Activated CD4-positive, CD25-positive, alpha-beta regulatory T cell (primary cell): ENCODE measurements around the gene USP1.
A peak's percentile ranks its signal among the peaks of the same experiment; 100 is the strongest.

Experiments used
- DNase-seq, 4 experiments: peaks; one replicate each; lab custom pipeline; 2025; lab: John Stamatoyannopoulos, UW

Gene USP1

GRCh38 chr1:62436466-62437272, at the start of gene USP1:
Gene USP1 (plus strand): TSS chr1:62437049. CDS start chr1:62439868, 2,819 bp downstream.
- peak; percentile 98 to 99 (median 99) for DNase-seq

DNA sequence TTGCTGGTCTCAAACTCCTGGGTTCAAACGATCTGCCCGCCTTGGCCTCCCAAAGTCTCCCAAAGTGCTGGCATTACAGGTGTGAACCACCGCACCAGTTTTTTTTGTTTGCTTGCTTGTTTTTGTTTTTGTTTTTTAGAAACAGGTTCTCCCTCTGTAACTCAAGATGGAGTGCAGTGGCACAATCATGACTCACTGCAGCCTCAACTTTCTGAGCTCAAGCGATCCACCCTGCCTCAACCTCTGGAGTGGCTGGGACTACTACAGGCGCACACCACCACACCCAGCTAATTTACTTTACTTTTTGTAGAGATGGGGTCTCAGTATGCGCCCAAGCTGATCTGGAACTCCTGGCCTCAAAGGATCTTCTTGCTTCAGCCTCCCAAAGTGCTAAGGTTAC, 47.3 kb upstream of the USP1 start:
- no peak for DNase-seq

DNA sequence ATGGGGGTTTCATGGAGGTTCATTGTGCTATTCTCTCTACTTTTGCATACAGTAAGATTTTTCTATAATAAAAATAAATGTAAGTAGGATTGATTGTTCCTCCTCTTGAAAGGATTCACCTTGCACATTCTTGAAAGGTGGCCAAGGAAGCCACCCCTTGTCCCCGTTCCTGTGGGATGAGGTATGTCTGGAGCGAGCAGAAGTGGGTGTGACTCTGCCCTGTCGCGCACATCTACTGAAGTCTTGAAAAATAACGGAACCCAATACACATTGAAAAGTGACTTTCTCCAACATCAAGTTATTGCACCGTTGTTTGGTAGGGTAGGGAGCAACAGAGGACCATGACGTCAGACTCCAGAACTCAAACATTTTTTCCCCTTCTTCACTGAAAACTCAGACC, 46.8 kb upstream of the USP1 start:
- no peak for DNase-seq

DNA sequence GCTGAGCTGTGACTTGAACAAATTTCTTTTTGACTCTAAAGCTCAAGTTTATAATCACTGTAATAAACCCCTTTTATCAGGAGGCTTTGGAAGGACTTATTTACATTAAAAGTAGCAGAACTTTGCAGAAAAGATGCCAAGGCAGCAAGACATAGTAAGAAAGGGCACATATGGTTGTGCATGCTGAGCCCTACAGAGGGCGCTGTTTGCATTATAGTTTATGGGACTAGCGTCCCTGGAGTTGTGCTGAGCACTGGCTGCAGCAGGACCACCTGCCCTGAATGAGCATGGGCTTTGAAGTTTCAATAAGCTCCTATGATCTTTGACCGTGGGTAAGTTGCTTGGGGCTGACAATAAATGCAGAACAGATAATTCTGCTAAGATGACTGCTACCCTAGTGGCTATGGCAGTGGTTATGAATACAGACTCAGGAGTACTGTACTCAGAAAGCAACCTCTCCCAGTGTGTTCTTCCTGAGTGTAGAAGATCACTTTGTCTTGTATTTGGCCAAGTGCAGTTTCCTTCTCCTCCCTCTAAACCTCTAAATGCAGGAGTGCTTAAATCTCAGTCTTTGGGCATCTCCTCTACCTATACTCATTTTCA, 45.4 kb upstream of the USP1 start:
- DNase-seq = no peak

DNA sequence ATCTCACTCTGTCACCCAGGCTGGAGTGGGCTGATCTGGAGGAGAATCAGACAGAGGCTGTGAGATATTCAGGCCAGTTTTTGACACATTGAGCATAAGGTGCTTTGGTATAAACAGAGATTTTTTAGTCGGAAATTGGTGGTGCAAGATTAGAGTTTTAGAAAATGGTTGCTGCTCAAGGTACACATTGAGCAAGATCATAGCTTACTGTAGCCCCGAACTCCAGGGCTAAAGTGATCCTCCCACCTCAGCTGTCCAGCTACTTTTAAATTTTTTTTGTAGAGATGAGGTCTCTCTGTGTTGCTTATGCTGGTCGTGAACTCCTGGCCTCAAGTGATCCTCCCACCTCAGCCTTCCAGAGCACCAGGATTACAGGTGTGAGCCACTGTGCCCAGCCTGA, 43.9 kb upstream of the USP1 start:
- DNase-seq = no peak

- DNase-seq = no peak
Observed at GRCh38 chr1:62394646-62395045, 42.2 kb upstream of the USP1 start.

- no peak for DNase-seq
Observed at GRCh38 chr1:62395291-62395690, 41.6 kb upstream of the USP1 start.

DNA sequence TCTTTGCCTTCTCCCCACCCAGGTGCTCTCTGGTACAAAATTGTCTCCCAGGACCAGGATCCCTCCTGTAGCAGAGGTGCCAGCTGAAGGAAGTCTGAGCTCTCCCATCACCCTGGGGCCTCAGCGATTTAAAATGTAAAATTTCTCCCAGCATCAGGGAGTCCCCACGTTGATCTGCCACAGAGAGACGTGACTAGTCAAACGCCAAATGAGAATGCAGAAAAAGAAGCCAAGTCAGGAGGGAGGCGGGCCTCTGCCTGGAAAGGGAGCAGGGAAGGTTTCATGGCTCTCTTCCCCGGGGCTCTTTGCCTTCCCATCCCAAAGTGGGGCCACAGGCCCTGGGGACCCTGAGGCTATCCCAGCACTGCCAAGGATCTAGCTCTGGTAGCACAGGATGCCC, 40.0 kb upstream of the USP1 start:
- DNase-seq = no peak

DNA sequence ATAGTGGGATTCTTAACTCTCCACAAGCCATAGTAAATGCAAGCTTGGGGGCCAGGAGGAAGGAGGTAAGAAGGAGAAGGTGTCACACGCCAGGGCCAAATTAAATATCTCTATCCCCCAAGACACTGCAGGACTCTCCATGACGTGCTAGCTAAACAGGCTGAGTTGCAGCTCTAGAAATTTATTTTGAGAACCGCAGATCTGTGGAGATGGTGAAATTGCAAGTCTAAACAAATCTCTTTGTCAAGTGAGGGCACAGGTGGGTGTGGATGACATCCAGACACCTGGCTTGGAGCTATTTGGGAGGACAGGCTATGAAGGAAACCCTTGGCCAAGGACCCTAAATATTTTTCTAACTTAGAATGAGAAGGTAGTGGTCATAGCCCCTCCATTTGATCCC, 39.5 kb upstream of the USP1 start:
- DNase-seq = no peak

GRCh38 chr1:62398377-62398776, 38.5 kb upstream of the USP1 start:
- DNase-seq = no peak

- no peak for DNase-seq
Observed at GRCh38 chr1:62401034-62401760, 35.7 kb upstream of the USP1 start.

- DNase-seq = no peak
Observed at GRCh38 chr1:62405247-62405646, 31.6 kb upstream of the USP1 start.

DNA sequence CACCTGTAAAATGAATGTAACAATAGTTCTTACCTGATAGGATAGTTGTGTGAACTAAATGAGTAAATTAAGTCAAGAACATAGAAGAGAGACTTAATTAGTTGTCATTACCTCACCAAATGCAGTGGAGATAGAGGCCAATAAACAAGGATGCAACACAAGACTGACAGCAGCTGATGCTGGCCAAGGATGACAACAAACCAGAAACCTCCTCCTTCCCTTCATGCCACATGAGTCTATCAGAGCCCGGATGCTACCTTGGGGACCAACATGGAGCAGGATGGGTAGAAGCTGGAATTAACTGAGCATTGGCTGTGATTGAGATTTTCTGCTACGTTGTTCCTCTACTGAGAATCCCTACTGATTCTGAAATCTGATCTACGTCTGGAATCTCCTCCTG, 30.3 kb upstream of the USP1 start:
- no peak for DNase-seq

DNA sequence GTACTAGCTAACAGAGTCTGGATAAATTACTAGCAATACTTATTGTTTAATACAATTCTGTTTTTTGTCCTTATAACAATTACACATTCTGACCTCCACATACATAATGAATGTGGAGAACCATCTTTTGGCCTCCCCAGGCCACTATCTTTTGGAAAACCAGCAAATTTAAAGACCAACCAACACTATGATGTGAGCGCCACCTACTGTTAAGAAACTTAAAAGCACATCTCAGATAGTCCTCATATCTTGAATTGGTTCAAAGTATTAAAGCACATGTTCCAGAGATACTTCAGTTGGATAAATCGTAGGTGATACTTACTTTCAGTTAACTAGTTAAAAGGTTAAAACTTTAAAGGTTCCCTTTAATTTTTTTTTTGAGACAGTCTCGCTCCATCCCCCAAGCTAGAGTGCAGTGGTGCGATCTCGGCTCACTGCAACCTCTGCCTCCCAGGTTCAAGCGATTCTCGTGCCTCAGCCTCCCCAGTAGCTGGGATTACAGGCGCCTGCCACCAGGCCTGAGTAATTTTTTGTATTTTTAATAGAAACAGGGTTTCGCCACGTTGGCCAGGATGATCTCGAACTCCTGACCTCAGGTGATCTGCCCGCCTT, 29.3 kb upstream of the USP1 start:
- DNase-seq = no peak

GRCh38 chr1:62415687-62416086, 21.2 kb upstream of the USP1 start:
- DNase-seq = no peak

DNA sequence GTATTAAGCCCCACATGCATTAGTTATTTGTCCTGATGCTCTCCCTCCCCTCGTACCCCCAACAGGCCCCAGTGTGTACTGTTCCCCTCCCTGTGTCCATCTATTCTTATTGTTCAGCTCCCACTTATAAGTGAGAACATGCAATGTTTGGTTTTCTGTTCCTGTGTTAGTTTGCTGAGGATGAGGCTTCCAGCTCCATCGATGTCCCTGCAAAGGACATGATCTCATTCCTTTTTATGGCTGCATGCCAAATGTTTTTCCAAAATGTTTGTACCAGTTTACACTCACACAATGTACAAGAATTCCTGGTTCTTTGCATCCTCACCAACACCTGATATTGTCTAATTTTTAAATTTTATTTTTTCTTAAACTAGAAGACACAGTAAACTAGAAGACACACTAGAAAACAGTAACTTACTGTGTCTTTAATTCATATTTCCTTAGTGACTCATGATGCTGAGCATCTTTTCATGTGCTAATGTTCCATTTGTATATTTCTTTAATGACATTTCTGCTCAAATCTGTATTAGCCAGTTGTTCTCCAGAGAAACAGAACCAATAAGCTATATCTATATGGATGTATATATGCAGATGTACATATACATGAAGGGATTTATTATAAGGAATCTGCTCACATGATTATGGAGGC, 19.4 kb upstream of the USP1 start:
- no peak for DNase-seq

DNA sequence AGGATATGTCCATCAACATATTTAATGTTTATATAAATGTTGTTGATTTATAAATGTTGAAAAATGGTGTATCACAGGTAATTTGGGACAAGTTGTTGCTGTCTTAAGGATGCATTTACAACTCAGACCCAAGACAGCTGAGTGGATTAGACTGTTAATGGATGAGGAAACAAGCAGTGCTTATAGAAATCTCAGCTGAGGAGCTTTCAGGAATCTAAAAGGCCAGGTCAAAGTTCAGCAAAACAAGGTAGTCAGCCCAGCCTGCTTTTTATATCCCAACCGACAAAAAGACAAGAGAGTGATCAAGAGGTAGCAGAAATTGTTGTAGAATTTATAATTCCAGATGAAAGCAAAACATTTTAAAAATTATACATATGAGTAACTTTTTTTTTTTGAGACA, 16.6 kb upstream of the USP1 start:
- DNase-seq = no peak

DNA sequence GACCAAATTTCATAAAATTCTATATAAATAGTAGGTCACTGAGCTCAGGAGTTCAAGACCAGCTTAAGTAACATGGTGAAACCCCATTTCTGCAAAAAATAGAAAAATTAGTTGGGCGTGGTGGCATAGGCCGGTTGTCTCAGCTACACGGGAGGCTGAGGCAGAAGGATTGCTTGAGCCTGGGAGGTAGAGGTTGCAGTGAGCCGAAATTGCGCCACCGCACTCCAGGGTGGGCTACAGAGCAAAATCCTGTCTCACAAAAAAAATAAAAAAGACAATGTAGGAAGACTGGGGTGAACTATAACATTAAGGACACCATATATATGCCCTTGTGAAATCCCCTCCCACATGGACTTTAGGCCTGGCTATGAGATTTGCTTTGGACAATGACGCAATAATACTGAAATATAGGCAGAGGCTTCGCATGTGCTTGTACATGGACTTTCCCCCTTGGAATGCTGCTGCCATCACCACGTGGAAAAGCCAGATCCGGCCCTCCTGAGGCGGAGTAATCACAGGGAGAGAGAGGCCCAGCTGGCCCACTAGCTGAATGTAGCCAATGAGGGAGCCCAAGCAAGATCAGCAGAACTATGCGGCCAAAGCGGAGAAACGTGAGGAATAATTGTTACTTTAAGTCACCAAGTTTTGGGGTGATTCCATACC, 13.1 kb upstream of the USP1 start:
- DNase-seq = no peak

GRCh38 chr1:62424411-62424810, 12.4 kb upstream of the USP1 start:
- DNase-seq = no peak

GRCh38 chr1:62425041-62425440, 11.8 kb upstream of the USP1 start:
- no peak for DNase-seq

GRCh38 chr1:62426237-62426636, 10.6 kb upstream of the USP1 start:
- no peak for DNase-seq

DNA sequence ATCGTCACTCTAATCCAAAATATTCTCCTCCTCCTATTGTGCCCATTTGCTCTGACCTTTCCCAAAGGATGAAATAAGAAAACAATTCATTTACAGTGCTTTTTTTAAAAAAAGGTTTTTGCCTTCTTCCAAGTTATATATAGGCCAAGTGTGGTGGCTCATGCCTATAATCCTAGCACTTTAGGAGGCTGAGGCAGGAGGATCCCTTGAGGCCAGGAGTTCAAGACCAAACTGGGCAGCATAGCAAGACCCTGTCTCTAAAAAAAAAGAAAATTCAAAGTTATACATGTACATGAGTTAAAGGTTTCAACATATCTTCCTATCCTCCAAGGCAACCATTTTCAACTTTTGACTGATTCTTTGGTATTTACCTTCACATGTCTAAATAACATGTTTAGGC, 10.1 kb upstream of the USP1 start:
- DNase-seq = no peak
